Adrenal gland (tissue), 5 donors: ENCODE measurements around the gene CHEK2.
"Not testable (repeated sequence)": the region's sequence is repeated elsewhere in the genome, so short reads cannot be mapped to it uniquely, and the experiment has no call there.

ENCODE experiments used
- POLR2A ChIP-seq, 2 donors: fragments of 450-650 bp; IDR thresholded peaks; one replicate each; pipeline ENCODE4 v1.6.1; 2017; ENCODE audit warnings: antibody characterized with exemption in 2 of 2, mild to moderate bottlenecking in 2 of 2, moderate library complexity in 1 of 2
- TF ChIP-seq, protein P1 (sequence below), 6 experiments: fragments of 450-650 bp in 4 of 6; fragments of 200-600 bp in 2 of 6; sonication (generic) in 1 of 6; IDR thresholded peaks; 1 replicate in 5 of 6; 2 replicates in 1 of 6; pipeline versions ENCODE4 v1.5.1 to v1.8.0; 2016 to 2021; ENCODE audit warnings: antibody characterized with exemption in 6 of 6, mild to moderate bottlenecking in 2 of 6, moderate library complexity in 1 of 6
- donor health status: DM: no; HTN: no; CAD: no.

DNA sequence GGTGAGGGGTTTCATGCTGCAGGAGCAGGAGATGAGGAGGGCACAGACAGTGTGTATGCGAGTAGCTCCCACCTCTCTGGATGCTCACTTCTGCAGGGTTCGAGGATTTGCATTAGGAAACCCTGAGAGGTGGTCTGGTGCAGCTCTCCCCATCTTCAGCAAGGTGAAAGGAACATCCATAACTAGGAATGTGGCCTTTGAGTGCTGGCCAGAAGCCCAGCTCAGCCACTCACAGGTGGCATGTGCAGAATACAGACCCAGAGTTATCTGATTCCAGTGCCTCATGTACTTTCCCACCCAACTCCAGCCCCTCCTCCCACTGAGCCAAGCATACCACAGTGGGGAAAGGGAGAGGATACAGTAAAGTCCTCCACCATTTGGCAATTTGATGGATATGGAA is 51.8 kb downstream of the CHEK2 start:
- TF ChIP-seq, protein P1, sequence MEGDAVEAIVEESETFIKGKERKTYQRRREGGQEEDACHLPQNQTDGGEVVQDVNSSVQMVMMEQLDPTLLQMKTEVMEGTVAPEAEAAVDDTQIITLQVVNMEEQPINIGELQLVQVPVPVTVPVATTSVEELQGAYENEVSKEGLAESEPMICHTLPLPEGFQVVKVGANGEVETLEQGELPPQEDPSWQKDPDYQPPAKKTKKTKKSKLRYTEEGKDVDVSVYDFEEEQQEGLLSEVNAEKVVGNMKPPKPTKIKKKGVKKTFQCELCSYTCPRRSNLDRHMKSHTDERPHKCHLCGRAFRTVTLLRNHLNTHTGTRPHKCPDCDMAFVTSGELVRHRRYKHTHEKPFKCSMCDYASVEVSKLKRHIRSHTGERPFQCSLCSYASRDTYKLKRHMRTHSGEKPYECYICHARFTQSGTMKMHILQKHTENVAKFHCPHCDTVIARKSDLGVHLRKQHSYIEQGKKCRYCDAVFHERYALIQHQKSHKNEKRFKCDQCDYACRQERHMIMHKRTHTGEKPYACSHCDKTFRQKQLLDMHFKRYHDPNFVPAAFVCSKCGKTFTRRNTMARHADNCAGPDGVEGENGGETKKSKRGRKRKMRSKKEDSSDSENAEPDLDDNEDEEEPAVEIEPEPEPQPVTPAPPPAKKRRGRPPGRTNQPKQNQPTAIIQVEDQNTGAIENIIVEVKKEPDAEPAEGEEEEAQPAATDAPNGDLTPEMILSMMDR (IDR thresholded peaks at IDR 0.05) = not testable (repeated sequence)
- TF ChIP-seq POLR2A (IDR thresholded peaks at IDR 0.05) = not testable (repeated sequence)
